Stimulated activated CD4-positive, alpha-beta T cell treated with anti-CD3 and anti-CD28 coated beads, Interleukin-15, amount 100 ng/mL, for 24 hours (primary cell): ENCODE results near the gene G6PD.
"Not testable (repeated sequence)": the region's sequence is repeated elsewhere in the genome, so short reads cannot be mapped to it uniquely, and the experiment has no call there.

Experiments used
- DNase-seq: peaks from one replicate; pipeline ENCODE4 v3.0.0-alpha.2; 2020

G6PD gene

DNA sequence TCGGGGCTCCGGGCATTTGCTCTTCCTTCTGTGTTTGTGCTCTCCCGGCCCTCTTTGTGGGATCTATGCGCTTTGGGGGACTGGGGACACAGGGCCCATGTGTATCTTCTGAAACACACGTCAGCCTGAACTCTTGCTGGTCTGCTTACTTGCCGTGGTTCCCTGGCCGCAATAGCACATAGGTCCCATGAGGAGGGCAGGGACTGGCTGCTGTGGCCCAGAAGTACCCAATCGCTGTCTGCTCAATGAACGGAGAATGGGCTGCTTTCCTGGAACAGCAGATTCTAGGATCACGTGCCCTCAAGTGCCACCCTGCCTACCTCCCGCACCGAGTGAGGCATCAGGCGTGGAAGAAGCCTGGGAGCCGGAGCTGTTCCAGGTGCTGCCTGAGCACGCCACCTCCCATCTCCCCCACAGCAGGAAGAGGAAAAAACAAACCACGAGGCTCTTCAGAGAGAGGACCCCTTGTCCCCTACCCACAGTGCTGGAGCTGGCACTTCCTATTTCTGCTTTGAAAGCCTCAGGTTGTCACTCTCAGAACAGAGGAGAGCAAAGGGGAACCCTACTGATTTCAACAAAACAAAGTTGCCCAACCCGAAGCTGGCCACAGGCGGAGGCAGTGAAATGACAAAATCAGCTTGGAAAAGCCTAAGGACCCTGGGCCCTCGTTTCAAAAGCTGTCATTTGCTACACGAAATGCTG, 3.8 kb downstream of the G6PD start:
- DNase-seq: peak; percentile 34

DNA sequence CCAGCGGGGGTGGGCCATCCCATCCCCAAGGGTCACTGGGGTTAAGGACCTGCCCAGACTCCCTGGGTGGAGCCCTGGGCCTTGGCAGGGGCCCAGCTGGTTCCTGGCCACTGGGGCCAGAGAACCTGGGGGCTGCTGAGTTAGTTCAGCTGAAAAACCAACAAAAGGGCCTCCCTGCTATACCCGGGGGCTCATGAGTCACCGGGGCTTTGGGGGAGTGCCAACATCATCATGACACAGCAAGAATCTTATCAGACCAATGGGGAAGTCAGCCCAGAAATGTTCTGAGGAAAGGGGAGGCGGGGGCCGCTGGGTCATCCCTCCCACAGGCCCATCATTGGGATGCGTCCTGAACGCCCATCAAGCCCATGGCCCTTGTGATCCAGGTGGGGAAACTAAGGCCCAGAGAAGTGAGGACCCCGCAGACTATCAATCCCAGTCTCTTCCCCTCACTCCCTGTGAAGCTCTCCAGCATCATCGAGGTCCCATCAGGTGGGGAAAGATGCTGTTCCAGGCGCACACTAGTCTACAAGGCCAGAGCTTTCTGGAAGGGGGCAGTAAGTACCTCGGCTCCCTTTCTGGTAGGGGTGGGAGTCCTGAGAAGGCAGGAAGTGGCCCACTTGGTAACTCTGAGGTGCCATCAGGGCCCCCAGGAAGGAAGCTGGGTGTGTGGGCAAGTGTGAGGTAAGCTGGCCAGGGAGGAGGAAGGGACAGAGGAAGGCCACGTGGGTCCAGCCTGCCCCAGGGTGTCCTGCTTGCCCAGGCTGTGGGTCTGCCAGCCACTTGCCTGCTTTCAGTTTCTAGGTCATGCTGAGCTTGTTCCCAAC, 4.5 kb downstream of the G6PD start:
- DNase-seq: peak; percentile 65

DNA sequence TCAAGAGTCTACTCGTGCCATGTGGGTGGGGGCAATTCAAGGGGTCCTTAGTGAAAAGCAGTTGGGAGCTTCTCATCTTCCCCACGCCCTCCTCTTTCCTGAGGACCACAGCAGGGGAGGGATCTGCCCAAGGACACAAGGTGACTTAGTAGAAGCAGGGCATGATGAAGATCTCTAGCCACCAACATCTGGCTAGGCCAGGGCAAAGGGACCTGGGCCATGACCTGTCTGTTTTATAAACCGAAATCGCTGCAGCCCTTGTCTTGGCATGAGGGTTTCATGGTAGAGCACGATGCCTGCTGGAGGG, 5.1 kb downstream of the G6PD start:
- DNase-seq: no peak

- DNase-seq: no peak
These were observed 5.6 kb downstream of the G6PD start for GRCh38 chrX:154540897-154541535.

DNA sequence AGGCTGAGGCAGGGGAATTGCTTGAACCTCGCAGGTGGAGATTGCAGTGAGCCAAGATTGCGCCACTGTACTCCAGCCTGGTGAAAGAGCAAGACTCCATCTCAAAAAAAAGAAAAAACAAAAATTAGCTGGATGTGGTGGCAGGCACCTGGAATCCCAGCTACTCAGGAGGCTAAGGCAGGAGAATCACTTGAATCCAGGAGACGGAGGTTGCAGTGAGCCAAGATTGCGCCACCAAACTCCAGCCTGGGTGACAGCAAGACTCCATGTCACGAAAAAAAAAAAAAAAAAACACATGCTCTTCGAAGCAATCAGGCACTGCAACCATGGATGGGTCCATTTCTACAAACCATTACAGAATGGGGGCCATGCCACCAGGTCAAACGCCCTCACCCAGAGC, 6.3 kb downstream of the G6PD start:
- not testable (repeated sequence) for DNase-seq

DNA sequence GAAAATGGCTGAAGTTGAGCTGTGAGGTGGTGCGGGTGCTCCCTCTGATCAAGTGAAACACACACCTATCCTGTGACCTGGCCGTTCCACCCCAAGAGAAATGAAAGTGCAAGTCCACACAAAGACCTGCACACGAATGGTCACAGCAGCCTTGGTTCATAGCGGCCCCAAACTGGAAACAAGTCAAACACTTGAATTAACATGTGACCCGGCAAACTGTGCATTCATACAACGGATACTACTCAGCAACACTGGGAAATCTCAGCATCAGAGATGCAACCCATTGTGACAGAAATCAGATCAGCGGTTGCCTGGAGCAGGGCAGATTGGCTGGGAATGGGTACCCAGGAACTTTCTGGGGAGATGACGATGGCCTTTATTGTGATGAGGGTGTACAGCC, 7.6 kb downstream of the G6PD start:
- no peak for DNase-seq

DNA sequence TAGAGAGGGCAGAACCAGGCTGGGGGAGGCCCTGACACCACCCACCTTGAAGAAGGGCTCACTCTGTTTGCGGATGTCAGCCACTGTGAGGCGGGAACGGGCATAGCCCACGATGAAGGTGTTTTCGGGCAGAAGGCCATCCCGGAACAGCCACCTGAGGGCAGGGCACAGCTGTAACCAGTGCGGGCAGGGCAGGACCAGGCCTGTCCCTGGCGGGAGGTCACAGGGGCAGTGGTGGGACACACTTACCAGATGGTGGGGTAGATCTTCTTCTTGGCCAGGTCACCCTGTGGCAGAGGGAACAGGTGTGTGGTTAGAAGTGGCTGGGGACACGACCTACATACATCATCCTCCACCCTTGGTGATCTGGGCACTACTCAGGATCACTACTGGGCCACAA, 10.8 kb downstream of the G6PD start:
- DNase-seq: no peak

GRCh38 chrX:154534526-154535322, 11.9 kb downstream of the G6PD start:
- DNase-seq: peak; percentile 89

GRCh38 chrX:154532690-154533089, 14.0 kb downstream of the G6PD start:
- no peak for DNase-seq

DNA sequence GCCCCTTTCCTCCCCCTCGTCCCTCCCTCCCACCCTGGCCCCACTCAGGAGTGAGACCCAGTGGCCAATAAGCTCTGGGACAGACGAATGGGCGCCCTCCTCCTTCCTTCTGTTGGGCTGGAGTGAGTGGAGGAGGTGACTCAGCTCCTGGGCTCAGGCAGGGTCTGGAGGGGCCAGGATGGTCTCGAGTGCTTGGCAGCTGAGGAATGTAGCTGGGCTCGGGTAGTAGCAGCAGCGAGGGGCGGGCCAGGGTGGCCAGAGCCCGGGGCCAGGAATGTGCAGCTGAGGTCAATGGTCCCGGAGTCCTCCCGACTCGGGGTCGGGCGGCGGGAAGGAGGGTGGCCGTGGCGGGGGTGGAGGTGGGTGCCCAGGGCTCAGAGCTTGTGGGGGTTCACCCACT, 15.0 kb downstream of the G6PD start:
- DNase-seq: no peak

GRCh38 chrX:154530286-154530685, 16.4 kb downstream of the G6PD start:
- no peak for DNase-seq

GRCh38 chrX:154529206-154529612, 17.4 kb downstream of the G6PD start:
- no peak for DNase-seq

DNA sequence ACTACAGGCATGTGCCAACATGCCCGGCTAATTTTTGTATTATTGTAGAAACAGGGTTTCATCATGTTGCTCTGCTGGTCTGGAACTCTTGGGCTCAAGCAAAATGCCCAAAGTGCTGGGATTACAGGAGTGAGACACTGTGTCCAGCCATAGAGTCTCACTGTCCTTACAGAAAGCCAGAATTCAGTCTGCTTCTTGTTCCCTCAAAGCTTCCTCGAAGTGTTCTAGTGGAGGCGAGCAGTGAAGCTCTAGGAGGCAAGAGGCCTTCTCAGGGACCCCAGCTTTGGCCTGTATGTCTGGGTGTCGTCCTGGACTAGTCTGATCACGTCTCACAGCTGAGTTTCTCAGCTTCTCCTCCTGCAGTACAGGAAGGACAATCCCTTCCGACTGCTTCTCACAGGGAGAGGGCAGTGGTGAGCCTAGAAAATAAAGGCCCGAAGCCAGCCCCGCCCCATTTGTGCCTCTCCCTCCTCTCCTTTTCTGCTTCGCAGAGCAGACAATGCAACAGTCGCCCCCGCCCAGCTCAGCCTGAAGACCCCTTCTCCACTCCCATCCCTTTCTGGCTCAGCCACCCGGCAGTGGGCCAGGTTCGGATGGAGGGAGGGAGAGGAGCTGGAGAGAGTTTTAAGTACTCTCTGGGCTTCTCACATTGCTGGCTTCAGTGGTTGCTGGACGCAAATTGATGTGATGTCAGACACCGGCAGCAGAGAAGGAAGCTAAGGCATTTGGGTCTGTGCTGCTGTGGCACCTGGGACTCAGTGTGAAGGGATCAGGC, 19.6 kb downstream of the G6PD start:
- DNase-seq: peak; percentile 77

DNA sequence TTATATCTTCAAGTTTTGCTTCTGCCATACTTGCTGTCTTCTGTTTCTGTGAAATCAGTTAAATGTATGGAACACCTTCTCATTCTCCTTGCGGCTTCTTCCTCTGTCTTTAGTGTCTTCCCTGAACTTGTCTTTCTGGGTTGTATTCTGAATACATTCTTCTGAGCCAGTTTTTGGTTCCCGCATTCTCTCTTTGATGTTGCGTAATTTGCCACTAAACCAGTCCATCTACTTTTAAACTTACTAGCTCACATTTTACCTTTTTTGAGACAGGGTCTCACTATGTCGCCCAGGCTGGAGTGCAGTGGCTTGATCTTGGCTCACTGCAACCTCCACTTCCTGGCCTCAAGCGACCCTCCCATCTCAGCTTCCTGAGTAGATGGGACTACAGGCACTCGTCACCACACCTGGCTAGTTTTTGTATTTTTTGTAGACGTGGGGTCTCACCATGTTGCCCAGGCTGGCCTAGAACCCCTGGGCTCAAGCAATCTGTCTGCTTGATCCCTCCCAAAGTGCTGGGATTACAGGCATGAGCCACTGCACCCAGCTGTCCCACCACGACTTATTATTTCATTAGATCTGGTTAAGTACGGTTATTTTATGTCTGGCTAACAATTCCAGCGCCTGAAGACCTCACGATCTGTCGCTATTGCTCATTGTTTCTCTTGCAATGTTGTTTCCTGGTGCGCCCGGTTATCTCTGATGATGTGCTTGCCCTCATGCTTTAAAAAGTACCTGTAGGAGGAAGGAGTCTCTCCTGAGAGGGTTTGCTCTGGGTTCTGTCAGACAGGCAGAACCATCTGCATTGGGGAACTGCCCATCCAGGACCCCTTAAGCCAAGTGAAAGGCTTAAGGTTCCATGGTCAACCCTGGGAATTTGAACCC, 20.8 kb downstream of the G6PD start:
- DNase-seq: no peak

DNA sequence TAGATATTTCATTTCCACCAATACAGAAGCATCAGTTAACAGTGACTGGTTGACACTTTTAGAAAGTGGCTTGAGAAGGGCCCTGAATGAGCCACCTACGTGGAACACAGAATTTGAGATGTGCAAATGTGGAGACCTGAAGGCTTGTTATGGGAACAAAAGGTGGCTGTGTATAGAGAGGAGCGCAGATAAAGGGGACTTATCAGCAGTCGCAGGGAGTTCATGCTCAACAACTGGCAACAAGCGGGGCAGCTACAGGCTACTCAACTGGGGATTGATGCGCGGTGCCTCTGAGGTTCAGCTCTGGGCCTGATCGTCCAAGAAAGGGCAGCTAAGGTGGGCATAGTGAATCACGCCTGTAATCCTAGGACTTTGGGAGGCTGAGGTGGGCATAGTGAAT, 27.3 kb downstream of the G6PD start:
- DNase-seq: no peak

DNA sequence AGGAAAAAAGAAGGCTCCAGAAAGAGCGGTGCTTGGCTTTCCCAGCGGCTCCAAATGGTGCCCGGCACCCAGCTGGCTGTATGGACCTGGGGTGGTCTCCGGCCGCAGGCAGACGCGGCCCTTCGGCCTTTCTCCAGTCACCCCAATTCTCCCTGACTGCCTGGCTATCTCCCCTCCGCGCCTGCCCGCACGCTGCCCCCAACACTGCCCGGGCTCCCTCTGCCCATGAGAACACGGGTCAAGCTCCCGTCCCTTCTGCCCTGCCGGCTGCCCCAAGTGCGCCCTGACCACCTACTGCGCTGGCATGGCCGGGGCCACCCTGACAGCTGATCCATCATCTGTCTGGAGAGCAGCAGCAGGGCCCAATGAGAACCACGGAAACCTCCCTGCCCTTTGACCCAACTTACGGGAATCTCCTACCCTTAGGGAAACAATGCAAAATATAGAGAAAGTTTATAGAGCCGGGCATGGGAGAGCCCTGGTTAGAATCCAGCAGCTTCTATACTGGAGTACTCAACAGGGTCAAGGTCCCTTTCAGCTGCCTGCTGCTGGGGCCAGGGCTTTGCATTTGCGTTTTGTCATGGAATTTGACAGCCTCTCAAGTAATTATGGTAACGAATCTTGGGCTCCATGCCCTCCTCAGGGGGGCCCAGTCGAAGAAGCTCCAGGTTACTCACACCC, 29.4 kb downstream of the G6PD start:
- DNase-seq: no peak

DNA sequence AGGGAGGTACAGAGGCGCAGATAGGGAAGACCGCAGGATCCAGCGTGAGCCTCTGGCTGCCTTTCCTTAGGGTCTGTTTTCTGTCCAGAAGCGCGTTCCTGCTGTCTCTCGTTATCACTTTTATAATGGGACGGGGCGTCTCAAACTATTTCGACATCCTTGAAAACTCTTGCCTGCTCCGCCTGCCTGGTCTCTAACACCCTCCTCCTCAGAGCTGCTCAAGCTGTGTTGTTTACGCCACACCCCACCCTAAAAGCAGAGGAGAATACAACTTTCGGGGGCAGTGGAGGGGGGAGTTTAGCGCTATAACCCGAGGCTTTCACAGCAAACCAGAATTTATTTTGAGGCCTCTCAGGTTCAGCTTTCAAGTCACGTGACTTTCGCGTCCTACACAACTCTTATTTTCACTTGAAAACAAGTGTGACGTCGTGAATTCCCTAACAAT, 30.0 kb downstream of the G6PD start:
- DNase-seq: no peak

DNA sequence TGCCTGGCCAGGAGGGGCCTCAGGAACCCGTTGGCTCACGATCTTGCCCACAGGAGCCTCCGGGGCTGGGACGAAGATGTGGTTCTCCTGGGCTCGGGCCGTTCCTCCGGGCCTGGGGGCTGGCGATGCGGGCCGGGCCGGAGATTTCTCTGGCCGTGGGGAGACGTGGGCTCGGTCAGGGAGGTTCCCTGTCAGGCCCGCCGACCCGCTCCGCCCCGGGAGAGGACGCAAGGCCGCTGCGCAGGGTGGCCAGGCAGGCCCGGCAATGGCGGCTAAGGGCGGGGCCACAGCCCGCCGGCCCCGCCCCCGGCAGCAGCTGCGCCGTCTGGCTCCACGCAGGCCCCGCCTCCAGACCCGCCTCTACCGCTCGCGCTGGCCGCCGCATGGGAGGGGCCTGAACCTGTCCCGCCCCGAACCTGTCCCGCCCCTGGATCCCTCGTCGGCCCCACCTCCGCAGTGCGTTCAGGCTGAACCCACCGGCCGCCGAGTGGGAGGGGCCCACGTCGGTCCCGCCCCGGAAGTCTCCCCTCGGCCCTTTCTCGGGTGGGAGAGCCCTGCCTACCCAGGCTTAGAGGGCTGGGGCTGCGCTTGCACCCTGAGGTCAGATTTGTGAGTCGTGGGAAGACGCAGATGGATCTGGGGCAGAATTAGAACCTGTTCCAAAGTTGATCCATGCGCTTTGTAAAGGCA, 30.5 kb downstream of the G6PD start, which contains the start of gene FAM3A:
Gene FAM3A, minus strand, starts transcription at position 267 of the 690 bp plus-strand sequence. CDS start 460 bp downstream, outside the sequence.
- DNase-seq: peak; percentile 94

DNA sequence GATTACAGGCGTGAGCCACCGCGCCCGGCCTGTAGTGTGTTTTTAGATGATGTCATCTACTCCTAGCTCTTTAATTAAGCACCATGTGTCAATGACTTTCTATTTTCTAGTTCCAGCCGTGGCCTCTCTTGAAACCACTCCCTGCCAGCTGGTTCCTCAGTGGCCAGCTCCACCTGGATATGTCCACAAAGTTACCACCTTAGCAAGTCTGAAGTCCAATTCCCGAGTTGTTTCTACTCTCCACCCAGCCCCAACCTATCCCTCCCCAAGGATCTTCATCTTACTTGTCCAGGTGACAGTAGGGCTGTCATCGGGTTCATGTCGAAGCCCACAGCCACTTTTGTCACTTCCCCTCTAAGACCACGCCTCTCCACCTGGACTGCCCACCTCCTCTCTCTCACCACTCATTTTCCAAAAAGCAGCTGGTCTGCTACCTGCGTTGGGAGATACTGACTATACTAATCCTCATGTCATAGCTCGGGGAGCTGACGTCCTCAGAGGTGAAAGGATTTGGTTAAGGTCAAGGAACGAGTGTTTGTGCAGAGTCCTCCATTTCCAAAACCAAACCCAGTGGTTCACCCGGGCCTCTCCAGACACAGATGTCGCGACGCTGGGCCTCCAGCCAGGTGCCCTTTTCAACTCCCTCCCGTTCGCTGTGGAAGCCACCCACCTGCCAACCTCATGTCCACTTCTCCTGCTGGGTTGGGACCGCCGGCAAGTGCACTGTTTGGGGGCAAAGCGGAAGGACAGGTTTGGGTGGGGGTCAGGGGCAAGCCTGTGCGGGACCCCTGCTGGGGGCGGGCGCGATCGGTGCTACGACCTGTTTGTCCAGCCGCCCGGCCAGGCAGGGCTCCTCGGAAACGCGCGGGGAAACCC, 31.3 kb downstream of the G6PD start:
- peak; percentile 33 for DNase-seq
